Activated B cell treated with CpG ODN at 0.5 μM for 24 hours (primary cell): ENCODE results near the gene SCYL3. TPM values are rescaled to one million over a fixed set of nuclear protein-coding genes. Genes with fewer than 3 reads are reported as not detected.

ENCODE experiments used
- ATAC-seq: fragments of 200-7000 bp; cut with Tn5 transposase; one replicate; pipeline ENCODE4 v1.10.0; 2021; ENCODE audit warnings: low read depth, mild to moderate bottlenecking, moderate library complexity
- CTCF ChIA-PET: fragments of 350-600 bp; sonication (Branson Sonifier 250); formaldehyde crosslinking; loops from one replicate; lab custom pipeline; 2021; ENCODE audit warnings: antibody characterized with exemption; lab: Charles Lee
- POLR2A ChIA-PET: fragments of 350-600 bp; sonication (Branson Sonifier 250); formaldehyde crosslinking; loops from one replicate; lab custom pipeline; 2021; ENCODE audit warnings: antibody characterized with exemption; lab: Charles Lee
- DNase-seq: peaks from one replicate; pipeline ENCODE4 v3.0.0; 2022
- H3K27ac Mint-ChIP-seq: one replicate; pipeline ENCODE4 v1.8.0; 2020; ENCODE audit warnings: mixed read lengths
- H3K27me3 Mint-ChIP-seq: one replicate; pipeline ENCODE4 v1.8.0; 2021; ENCODE audit warnings: mixed read lengths
- H3K36me3 Mint-ChIP-seq: one replicate; pipeline ENCODE4 v1.8.0; 2021; ENCODE audit warnings: low read depth, mixed read lengths
- H3K4me1 Mint-ChIP-seq: one replicate; pipeline ENCODE4 v1.8.0; 2021; ENCODE audit warnings: mixed read lengths
- H3K4me3 Mint-ChIP-seq: one replicate; pipeline ENCODE4 v1.8.0; 2020; ENCODE audit warnings: mild to moderate bottlenecking, mixed read lengths
- H3K9me3 Mint-ChIP-seq: one replicate; pipeline ENCODE4 v1.8.0; 2020; ENCODE audit warnings: mixed read lengths
- CTCF ChIP-seq: fragments of 200-600 bp; IDR thresholded peaks from one replicate; pipeline ENCODE4 v1.8.0; 2022; ENCODE audit warnings: antibody characterized with exemption, mild to moderate bottlenecking
- intact Hi-C: fragments of 100-400 bp; cut with micrococcal nuclease; formaldehyde crosslinking; loops from one replicate; pipeline ENCODE4 v1.15.1; 2024
- total RNA-seq: library from RNA; stranded (reverse); gene quantifications from 2 replicates; pipeline ENCODE4 v1.2.3, GENCODE V29; 2022

The SCYL3 gene
- total RNA-seq, 1 donor from 2014 or later: 16.2 TPM

DNA sequence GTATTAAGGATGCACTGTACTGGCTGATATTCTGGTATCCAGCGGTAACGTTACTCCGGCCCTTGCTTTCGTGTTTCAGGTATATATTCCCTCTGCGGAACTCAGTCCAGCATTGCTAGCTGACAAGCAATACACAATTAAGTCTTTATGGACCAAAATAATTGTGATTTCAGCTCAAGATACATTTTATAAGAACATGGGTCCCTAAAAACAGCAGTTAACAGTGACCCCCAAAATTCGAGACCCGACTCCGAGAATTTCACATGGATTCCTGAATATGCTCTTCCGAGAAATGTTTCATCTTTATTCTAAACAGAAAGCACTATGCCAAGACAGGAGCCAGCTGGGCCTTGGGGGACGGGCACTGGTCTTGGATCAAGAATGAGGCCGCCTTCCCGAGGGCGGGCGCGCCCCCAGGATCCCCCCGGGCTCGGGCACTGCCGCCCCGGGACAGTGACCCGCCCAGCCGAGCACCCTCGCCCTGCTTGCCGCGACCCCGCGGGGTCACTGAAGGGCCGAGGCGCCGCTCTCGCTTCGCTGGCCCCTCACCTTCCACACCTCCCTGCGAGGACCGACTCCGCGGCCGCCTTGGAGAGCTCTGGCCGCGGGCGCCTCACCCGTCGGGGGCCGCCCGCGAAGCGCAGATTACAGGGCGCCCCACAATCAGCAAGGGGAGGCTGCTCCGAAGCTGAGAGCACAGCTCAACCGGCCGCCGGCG lies 610 bp downstream of the SCYL3 start:
- Mint-ChIP-seq H3K27ac (peak overlapping the region; percentile 65), H3K4me3 (peak overlapping the region; percentile 88), H3K27me3 (peaks cover 4% of the 10 kb centered on the region), H3K36me3 (peaks cover 18% of the 10 kb centered on the region), H3K4me1 (peaks cover 42% of the 10 kb centered on the region), H3K9me3 (no peaks in the 10 kb centered on the region)
- no peak for TF ChIP-seq CTCF
- DNase-seq (no peak), ATAC-seq (peak; percentile 1)
- POLR2A ChIA-PET: interaction anchor here (0.6 to 2.9 kb wide), 18 partner anchors 9 to 1848 kb away, joined by 3 to 22 read pairs (median 6); partner anchors contain the start of genes BLZF1, FMO4, GORAB and KIFAP3
- CTCF ChIA-PET: interaction anchor here (1.0 to 1.4 kb wide), 2 partner anchors 99 to 181 kb away, joined by 3 to 4 read pairs; partner anchors contain the start of gene KIFAP3
- intact Hi-C loops: loop anchor here (1.0 to 5.0 kb wide), 11 partner anchors 99 to 1956 kb away; partner anchors contain the start of genes ATP1B1, DCAF6, FMO4 and KIFAP3

DNA sequence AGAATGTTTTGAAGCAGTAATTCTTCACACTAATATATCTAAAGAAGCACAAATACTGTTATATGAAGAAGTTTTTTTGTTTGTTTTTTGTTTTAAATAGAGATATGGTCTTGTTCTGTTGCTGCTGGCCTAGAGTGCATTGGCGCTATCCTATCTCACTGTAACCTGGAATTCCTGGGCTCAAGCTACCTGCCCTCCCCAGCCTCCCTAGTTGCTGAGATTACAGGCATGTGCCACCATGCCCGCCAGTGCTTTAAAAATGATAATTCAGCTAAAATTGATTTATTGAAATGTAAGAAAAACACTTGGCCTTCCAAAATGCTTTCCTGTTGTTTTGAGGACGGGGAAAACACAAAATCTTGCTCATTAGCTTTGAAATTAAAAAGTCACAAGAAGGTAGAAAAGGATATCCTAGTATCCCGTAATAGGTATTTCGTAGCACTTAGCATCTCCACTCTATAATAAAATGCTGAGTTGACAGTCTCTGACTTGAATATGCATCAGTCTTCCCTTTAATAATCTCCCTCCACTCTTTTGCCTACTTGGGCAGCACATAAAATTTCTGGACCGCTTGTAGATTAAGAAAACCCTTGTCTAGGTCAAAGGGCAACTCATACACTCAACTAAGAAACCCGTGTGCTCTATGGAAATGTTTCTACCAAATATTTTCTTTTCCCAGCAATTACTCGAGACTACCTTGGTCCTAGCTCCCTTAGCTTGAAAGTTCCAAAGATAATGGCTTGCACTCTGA lies 1.3 kb downstream of the SCYL3 start:
- peaks cover 42% of the 10 kb centered on the region for H3K4me1 Mint-ChIP-seq
- ChIA-PET POLR2A (interaction anchor here (0.6 to 2.9 kb wide), 8 partner anchors 10 to 640 kb away, joined by 3 to 21 read pairs (median 6); partner anchors contain the start of genes BLZF1, GORAB, KIFAP3 and METTL18), CTCF (interaction anchor here (1.3 kb wide), 1 partner anchor 82 kb away, joined by 4 read pairs; no protein-coding TSS in a partner anchor)
- TF ChIP-seq CTCF: no peak
- DNase-seq (no peak), ATAC-seq (no peak)
- H3K36me3 Mint-ChIP-seq: peaks cover 22% of the 10 kb centered on the region
- H3K27ac Mint-ChIP-seq: peak overlapping the region; percentile 65
- peaks cover 4% of the 10 kb centered on the region for H3K27me3 Mint-ChIP-seq
- no peaks in the 10 kb centered on the region for H3K9me3 Mint-ChIP-seq
- intact Hi-C loops: loop anchor here (2.0 to 5.0 kb wide), 6 partner anchors 180 to 1956 kb away; partner anchors contain the start of genes DCAF6, FMO4, MPC2 and SELL
- H3K4me3 Mint-ChIP-seq: peak overlapping the region; percentile 88

GRCh38 chr1:169891539-169891885 lies 2.2 kb downstream of the SCYL3 start:
- intact Hi-C loops: loop anchor here (5.0 kb wide), 5 partner anchors 179 to 1664 kb away; partner anchors contain the start of genes FMO4, SELL and SFT2D2
- TF ChIP-seq CTCF: no peak
- Mint-ChIP-seq H3K4me3 (peak overlapping the region; percentile 62), H3K4me1 (peaks cover 42% of the 10 kb centered on the region), H3K27ac (peak overlapping the region; percentile 77), H3K9me3 (no peaks in the 10 kb centered on the region), H3K27me3 (peaks cover 2% of the 10 kb centered on the region), H3K36me3 (peaks cover 29% of the 10 kb centered on the region)
- no peak for ATAC-seq
- CTCF ChIA-PET: interaction anchor here (1.3 kb wide), 1 partner anchor 82 kb away, joined by 4 read pairs; no protein-coding TSS in a partner anchor
- POLR2A ChIA-PET: interaction anchor here (1.0 to 1.8 kb wide), 4 partner anchors 11 to 524 kb away, joined by 3 to 5 read pairs (median 4); partner anchors contain the start of genes BLZF1, KIFAP3, METTL18 and NME7
- no peak for DNase-seq

GRCh38 chr1:169890761-169891538 lies 2.7 kb downstream of the SCYL3 start:
- intact Hi-C loops: loop anchor here (5.0 kb wide), 5 partner anchors 179 to 1664 kb away; partner anchors contain the start of genes FMO4, SELL and SFT2D2
- H3K4me1 Mint-ChIP-seq: peaks cover 42% of the 10 kb centered on the region
- CTCF ChIA-PET: interaction anchor here (1.3 kb wide), 1 partner anchor 81 kb away, joined by 4 read pairs; no protein-coding TSS in a partner anchor
- peak overlapping the region; percentile 77 for H3K27ac Mint-ChIP-seq
- POLR2A ChIA-PET: interaction anchor here (0.5 to 1.8 kb wide), 6 partner anchors 11 to 523 kb away, joined by 3 to 5 read pairs (median 3); partner anchors contain the start of genes BLZF1, KIFAP3, METTL18 and NME7
- ATAC-seq (peak; percentile 5), DNase-seq (no peak)
- H3K9me3 Mint-ChIP-seq: no peaks in the 10 kb centered on the region
- peaks cover 34% of the 10 kb centered on the region for H3K36me3 Mint-ChIP-seq
- no peak for TF ChIP-seq CTCF
- H3K4me3 Mint-ChIP-seq: peak overlapping the region; percentile 62
- no peaks in the 10 kb centered on the region for H3K27me3 Mint-ChIP-seq
